GM12873 (cell line): ENCODE measurements around the gene TMEM108.

ENCODE experiments used
- CTCF ChIP-seq: IDR thresholded peaks from 2 replicates; pipeline ENCODE4 v1.5.1; 2012; ENCODE audit warnings: low read depth, mild to moderate bottlenecking, moderate library complexity, low read length, control low read depth; ENCODE audit not compliant: insufficient read depth; ENCODE audit errors: missing control alignments

Gene TMEM108

GRCh38 chr3:133058243-133058642 is 20.1 kb downstream of the TMEM108 start:
- no peak for TF ChIP-seq CTCF

- TF ChIP-seq CTCF, result no peak
These were observed 20.6 kb downstream of the TMEM108 start for GRCh38 chr3:133058831-133059230.

- no peak for TF ChIP-seq CTCF
These were observed 27.2 kb downstream of the TMEM108 start for GRCh38 chr3:133065193-133065961.

- TF ChIP-seq CTCF, result no peak
These were observed 27.8 kb downstream of the TMEM108 start for GRCh38 chr3:133066026-133066425.

- no peak for TF ChIP-seq CTCF
These were observed 31.5 kb downstream of the TMEM108 start for GRCh38 chr3:133069556-133070286.

- no peak for TF ChIP-seq CTCF
These were observed 36.8 kb downstream of the TMEM108 start for GRCh38 chr3:133074977-133075376.

GRCh38 chr3:133077688-133078087 is 39.5 kb downstream of the TMEM108 start:
- no peak for TF ChIP-seq CTCF
